Left lobe of liver (tissue), 2 donors: ENCODE measurements around the gene ASB1. TPM values are rescaled to one million over a fixed set of nuclear protein-coding genes. Genes with fewer than 3 reads are reported as not detected.
A peak's percentile ranks its signal among the peaks of the same experiment; 100 is the strongest.

ENCODE experiments used
- ATAC-seq: fragments of 200-7000 bp; cut with Tn5 transposase; one replicate; pipeline ENCODE4 v1.9.1; 2020; ENCODE audit warnings: mild to moderate bottlenecking, moderate library complexity
- DNase-seq: peaks from one replicate; pipeline ENCODE4 v3.0.0-alpha.2; 2020; ENCODE audit warnings: low spot score
- total RNA-seq: library from RNA; stranded (reverse); gene quantifications from one replicate; pipeline ENCODE4 v1.2.1, GENCODE V29; 2021
- donor health status: DM: no; HTN: no; CAD: no; lungs with moderate emphysema.
- donor health status: DM: no; HTN: yes; CAD: no.

ASB1 gene, protein sequence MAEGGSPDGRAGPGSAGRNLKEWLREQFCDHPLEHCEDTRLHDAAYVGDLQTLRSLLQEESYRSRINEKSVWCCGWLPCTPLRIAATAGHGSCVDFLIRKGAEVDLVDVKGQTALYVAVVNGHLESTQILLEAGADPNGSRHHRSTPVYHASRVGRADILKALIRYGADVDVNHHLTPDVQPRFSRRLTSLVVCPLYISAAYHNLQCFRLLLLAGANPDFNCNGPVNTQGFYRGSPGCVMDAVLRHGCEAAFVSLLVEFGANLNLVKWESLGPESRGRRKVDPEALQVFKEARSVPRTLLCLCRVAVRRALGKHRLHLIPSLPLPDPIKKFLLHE
- 10.0 TPM for total RNA-seq

DNA sequence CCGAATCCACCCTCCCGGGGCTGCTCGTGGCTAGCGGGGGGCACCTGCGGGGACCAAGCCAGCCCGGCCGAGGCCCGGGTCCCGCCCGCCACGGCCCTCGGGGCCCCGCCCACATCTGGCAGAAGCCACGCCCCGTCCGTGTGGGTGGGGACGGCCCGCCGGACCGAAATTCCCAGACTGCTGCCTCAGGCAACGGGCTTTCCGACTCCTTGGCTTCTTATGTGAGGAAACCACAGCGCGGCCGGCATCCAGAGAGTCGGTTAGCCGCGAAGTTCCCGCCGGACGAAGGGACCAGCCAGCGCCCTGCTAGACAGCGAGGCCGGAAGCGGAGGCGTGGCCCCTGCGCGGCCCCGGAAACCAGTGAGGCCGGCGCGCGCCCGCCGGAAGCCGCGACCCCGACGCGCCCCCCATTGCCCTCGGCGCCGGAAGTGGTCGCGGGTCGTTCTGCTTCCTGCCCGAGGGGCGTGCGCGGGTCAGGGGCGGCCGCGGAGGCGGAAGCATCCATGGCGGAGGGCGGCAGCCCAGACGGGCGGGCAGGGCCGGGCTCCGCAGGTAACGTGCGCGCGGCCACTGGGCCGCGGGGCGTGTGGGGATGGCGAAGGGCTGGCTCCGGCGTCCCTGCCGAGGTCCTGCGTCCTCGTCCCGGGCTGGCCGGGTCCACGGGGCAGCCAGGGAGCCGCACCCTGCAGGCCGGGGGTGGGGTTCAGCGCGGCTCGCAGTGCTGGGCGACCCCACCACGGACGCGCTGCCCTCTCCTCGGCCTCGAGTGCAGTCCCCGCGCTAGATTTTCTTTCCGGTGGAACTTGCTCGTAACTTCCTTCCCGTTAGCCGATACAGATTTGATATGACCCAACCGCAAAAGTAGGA is at the start of gene ASB1:
ASB1 (plus strand) TSS at position 360 of the 867 bp plus-strand sequence; CDS start at position 504, 144 bp downstream.
- ATAC-seq (peak; percentile 89), DNase-seq (peak; percentile 78)

DNA sequence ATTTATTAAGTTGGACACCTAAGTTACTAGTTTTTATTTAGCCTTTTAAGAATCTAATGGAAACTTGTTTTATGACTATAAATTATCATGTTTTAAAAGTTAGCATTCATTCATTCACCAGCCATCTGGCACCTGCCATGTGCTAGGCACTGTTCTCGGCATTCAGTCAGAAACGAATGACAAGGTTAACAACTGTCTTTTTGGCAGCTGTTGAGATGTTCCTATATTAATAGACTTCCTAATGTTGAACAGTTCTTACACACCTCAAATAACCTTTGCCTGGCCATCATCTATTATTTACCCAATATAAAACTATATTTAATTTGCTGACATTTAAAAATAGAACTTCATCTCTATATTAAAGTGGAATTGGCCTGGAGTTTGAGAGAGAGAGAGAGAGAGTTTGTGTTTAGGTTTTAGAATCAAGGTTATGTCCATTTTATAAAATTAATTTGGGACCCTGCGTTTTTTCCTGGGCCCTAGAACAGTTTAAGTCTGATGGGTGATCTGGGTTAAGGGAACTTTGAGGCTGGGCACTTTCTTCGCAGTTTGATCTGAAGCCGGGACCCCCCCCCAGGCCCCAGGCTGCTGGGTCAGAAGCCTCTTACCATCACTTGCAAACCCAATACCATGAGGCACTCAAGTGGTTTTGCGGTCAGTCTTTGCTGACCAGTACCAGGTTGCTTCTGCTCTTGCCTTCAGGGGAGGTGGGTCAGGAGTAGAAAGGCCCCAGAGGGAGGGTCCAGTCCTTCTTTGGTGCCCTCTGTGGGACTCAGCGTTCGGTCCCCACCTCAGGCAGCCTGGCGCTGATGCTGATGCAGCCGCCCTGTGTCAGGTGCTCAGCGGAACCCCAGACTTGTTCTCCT is 48.3 kb upstream of the ASB1 start:
- ATAC-seq (no peak), DNase-seq (no peak)

DNA sequence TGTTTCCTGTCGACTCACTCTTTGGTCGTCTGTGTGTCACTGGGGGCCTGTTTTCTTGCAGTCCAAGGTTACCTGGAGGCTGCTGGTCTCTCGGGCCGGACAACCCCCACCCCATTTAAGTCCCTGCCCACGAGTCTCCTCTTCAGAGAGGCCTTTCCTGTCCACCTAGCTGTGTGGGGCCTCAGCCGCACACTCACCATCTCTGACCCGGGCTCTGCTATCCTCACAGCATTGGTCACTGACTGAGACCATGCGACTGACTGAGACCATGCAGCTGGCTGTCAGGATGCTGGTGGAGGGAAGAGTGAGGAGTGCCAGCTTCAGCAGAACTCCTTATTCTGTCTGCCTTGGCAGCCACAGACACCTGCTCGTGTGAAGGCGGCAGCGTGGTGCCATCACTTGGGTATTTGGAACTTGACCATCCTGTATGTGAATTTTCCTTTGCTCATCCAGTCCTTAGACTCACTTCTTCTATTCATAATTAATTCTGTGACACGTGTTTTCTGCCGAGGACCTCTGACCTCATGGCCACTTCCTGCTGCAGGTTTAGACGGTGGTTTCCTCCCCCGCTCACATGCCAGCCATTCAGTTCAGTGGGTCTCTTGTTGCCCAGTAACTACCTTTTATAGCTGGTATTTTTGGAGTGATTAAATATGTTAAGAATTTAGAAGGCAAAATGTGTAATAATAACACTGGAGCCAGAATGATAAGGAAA is 47.5 kb upstream of the ASB1 start:
- DNase-seq, result no peak
- no peak for ATAC-seq

DNA sequence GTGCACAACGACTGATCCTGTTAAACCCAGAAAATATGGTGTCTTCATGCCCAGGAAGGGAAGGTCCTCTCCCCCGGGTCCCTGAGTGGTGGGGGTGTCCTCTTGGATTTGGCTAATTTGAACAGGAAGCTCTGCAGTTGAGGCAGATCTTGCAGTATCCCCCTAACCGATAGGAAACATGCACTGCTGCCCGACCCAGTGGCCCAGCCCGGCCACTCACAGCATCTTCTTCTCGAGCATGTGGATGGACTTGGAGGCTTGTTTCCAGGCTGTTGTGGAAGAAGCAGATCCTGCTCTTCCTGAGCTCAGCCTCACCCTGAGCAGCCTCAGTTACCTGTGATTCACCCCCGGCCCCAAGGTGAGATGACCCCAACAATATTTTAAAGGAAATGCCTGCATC is 46.4 kb upstream of the ASB1 start:
- no peak for ATAC-seq
- DNase-seq, result no peak

DNA sequence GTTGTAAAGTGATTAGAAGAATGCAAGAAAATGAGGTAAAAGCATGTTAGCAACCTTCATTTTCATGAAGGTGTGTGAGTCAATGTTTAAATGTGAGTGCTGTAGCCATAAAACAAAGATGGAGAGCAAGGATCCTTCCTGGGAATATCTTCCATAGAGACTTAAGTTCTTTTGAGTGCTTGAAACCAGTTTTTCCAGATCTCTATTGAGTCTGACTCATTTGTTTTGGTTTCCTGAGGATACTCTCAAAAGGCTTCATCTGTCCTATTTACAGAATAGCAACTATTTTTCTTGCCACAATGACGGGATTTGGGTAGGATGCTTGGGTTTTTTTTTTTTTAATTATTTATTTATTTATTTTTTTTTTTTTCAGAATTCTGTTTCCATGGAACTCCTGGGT is 45.9 kb upstream of the ASB1 start:
- no peak for ATAC-seq

DNA sequence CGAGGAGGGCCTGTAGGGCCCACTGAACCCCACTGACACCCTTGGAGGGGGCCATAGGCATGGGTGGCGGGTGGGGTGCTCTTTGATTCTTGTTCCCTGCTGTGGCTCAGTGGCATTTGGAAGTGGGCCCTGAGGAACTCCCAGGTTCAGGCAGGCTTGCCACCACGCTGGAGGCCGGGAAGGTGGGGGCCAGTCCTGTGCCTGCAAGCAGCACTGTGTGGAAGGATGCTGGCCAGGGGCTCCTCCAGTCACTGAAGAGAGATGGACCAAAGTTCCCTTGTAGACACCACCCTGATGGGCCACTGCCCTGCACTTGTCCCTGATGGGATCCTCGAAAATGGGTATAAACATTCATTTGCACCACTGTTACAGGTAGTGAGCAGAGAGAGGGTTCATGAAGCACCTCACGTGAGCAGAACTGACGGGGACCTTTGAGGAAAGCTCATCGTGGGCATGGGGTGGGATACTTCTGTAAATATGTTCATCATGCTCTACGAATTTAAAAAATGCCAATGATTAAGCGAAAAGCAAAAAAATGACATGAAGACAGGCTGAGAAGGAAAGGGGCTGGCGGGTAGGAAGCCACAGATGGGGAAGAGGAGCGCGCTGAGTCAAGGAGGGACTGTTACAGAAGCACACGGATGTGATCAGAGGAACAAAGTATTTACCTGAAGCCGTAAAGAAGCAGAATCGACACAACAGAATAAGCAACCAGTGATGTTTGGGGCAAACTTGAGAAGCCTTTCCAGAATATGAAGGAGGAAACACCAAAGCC is 45.2 kb upstream of the ASB1 start:
- no peak for ATAC-seq

More for the DNA sequence above, 45.9 kb upstream of the ASB1 start:
- DNase-seq, result no peak

DNA sequence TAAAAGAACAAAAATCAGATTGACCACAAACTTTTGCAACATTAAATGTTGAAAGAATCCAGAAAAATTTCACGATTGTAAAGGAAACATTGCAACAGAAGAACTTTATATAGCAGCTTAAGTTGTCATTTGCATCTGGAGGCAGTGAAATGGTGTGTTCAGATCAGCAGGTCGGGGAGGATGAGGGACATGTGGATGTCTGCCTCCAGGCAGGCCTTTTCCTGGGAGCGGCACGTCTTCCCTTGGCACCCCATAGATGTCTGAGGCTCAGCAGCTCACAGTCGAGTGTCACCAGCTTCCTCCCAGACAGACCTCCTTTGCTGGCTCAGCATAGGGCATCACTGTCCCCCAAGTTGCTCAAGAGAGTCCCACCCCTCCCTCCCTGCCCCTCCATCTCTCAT is 44.3 kb upstream of the ASB1 start:
- ATAC-seq, result no peak
- no peak for DNase-seq

More for the DNA sequence above, 45.2 kb upstream of the ASB1 start:
- no peak for DNase-seq

DNA sequence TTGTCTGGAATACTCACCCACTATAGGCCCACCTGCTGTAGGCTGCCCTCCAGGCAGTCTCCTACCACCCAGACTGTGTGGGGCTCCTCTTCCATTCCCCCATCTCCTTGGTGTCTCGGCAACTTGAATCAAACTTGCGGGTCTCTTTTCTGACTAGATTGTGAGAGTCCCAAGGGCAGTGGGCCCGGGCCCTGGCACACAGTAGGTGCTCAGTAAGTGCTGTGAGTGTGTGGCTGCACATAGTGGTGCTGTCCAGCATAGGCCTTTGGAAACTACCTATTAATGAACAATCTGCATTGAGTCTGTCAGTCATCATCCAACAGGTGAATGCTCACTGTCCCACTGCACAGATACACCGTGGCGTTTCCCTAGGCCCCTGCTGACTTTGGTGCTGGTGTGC is 43.6 kb upstream of the ASB1 start:
- DNase-seq (no peak), ATAC-seq (no peak)

DNA sequence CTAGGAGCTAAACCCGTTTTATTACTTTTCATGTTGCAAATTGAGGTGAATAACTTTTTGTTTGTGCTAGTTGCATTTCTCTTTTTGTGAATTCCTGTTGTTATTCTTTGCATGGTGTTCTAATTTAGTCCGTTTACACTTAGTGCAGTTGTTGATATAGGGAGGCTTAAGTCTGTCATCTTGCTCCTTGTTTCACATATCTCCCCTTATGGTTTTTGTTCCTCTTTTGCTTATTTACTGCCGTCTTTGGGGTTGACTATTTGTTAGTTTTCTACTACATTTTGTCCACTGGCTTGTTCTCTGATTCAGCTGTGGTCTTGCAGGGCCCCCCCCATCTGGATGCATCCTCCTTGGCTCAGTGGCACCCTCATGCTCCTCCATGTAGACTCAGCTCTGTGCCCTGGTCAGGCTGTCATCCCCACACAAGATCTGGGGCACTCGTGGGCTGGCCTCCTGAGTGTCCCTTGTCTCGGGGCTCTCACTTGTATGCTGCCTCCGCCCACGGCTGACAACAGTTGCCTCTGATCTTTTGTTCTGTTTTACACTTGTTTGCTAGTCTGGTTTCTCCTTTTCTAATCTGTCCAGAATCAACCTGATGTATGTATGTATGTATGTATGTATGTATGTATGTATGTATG is 42.9 kb upstream of the ASB1 start:
- ATAC-seq (no peak), DNase-seq (no peak)

DNA sequence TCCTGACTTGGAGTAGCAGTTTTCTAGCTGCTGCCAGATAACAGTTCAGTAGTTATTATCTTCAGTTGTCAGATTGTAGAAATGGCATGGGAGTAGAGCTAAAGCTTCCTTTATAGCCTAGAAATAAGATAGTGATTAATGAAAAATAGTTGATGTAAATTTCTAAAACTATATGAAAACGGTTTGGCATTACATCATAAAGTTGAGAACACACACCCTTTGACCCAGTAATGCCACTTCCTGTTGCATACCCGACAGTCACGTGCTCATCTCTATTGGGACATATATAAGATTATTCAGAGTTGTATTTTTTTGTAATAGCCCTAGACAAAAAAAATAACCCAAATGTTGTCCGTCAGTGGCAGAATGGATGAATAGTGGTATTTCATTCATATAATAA is 39.4 kb upstream of the ASB1 start:
- DNase-seq, result no peak
- no peak for ATAC-seq

DNA sequence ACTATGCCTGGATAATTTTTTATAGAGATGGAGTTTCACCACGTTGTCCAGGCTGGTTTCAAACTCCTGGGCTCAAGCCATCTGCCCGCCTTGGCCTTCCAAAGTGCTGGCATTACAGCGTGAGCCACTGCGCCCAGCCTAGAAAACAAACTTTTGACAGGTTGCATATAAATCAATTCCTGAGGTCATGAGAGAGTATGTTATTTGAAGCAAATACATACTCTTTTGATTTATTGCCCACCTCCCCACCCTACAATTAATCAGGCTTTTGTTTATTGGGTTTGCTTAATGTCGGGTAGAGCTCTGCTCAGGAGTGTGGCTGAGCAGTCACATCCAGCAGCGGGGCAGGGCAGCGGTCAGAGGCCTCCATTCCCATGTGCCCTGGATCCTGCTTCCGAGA is 37.9 kb upstream of the ASB1 start:
- DNase-seq (no peak), ATAC-seq (no peak)

DNA sequence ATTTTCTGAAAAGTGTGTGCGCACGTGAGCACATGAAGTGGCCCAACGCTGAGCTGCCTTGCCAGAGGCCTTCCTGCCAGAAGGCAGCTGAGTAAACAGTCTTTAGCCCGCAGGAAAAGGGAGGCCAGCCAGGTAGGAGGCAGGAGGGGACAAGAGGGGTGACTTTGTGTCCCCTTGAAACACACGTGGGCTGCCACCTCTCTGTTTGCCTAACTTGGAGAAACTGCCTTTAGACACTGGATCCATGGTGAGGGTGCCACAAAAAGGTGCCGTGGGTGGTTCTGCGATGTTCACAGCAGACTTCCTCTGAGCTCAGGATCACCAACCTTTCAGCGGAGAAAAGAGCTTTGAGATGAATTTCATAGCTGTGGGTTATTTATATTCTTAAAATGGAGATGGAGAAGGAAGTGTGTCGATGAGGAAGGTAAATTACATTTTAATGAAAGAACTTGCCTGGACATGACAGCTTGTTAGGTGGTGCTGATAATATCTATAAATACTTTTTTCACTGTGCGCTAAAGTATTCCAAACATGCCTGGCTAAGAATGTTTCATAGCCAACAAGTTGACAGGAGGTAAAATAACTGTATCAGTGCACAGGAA is 36.6 kb upstream of the ASB1 start:
- DNase-seq (no peak), ATAC-seq (no peak)

DNA sequence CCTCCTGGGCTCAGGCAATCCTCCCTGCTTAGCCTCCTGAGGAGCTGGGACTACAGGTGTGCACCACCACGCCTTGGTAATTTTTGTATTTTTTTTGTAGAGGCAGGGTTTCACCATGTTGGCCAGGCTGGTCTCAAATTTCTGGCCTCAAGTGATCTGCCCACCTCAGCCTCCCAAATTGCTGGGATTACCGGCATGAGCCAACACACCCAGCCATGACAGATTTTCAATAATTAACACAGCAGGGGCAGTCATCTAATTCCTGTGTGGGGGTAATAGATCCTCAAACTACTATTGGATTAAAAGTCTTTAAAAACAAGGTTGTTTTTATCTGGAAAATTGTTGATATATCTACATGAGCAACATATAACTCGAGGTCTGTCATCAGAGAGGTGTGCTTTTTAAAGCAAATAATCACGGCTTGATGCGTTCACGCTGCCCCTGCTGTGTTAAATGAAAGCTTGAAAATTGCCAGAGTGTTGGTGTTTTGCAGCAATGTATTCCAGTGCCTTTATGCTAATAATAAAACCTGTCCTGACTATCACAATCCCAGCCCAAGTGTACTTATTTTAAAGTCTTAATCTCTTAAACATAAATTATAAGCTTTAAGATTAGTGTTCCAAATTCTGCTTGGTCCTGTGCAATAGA is 35.6 kb upstream of the ASB1 start:
- no peak for ATAC-seq
- no peak for DNase-seq

DNA sequence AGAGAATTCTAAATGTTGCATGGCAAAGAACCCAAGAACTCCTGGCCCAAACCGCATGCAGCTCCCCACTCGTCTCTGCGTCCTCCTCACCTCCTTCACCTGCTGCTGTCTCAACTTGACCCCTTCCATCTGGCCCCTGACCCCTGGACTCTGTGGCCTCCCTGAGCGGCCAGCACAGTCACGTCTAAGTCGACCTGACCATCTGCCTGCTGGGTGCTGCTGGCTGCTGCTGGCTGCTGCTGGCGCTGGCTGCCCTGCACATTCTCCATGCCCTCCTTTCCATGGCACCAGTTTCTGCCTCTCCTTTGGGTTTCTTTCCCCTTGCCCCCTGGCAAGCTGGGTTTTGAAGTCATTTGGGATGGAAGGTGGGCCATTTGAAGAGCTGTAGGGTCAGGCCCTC is 30.1 kb upstream of the ASB1 start:
- DNase-seq (no peak), ATAC-seq (no peak)

DNA sequence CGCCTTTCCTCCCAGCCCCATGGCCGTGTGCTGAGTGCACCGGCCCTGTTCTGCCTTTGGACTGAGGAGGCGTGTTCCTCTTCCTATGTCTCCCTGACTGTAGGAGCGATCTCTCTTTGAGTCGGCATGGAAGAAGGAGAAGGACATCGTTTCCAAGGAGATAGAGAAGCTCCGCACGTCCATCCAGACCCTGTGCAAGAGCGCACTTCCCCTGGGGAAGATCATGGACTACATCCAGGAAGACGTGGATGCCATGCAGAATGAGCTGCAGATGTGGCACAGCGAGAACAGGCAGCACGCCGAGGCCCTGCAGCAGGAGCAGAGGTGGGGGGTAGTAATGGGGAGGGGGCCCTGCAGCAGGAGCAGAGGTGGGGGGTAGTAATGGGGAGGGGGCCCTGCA is 29.4 kb upstream of the ASB1 start:
- ATAC-seq, result no peak
- DNase-seq, result no peak

DNA sequence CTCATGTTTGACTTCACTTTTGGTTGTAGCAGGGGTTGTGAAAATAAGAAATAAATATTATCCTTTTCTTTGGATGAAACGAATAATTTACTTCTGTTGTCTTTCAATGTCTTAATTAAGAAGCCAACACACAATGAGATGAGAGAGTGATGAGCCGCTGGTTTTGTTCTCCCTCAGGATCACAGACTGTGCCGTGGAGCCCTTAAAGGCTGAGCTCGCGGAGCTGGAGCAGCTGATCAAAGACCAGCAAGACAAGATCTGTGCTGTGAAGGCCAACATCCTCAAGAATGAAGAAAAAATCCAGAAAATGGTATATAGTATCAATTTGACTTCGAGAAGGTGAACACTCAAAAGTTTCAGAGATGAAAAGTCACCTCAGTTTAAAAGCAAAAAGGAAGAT is 28.1 kb upstream of the ASB1 start:
- DNase-seq (no peak), ATAC-seq (no peak)

DNA sequence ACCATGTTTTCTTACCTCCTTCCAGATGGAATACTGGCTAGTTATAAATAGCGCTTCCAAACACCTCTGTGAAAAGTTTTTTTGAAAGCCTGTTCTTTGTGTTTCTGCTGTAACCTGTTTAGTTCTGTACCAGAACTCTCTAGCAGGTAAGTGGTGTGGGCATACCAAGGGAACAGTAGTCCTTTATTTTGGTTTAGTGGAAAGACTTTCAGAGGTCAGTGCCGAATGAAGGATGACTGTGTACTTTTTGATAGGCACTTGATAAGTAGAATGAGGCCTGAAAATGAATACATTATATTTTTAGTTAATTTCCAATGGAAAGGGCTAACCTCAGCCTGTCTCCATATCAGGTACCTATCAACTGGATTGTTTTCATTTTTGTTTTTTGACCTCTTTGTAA is 27.6 kb upstream of the ASB1 start:
- DNase-seq, result no peak
- ATAC-seq, result no peak

DNA sequence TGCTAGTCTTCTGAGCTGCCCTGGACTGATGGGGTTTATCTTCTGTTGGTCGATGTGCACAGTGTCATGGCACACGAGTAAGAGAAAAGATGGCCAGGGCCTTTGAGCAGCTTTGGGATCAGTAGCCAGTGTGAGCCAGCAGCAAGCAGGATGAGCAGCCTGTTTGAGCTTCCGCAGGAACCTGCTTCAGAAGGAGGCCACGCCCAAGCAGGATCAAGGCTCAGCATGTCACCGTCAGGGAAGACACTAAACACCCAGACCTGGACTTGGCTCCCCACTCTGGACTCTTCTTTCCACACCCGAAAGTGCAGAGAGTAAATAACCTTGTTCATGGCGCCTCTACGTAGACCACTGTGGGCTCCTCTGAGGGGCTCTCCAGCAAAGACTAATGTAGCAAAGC is 25.2 kb upstream of the ASB1 start:
- ATAC-seq, result no peak
- no peak for DNase-seq
